HG03060 (cell line): Measurements from ENCODE around the gene PSMD11.

Source experiments
- ATAC-seq: cut with Tn5 transposase; IDR thresholded peaks from one replicate; pipeline ENCODE4 v1.9.1; 2021; ENCODE audit warnings: low read depth, moderate number of reproducible peaks; ENCODE audit not compliant: unreplicated experiment

The PSMD11 gene

GRCh38 chr17:32463304-32463703 is 19.0 kb downstream of the PSMD11 start:
- no peak for ATAC-seq

GRCh38 chr17:32464374-32464773 is 20.1 kb downstream of the PSMD11 start:
- no peak for ATAC-seq

GRCh38 chr17:32467949-32468348 is 23.6 kb downstream of the PSMD11 start:
- no peak for ATAC-seq

DNA sequence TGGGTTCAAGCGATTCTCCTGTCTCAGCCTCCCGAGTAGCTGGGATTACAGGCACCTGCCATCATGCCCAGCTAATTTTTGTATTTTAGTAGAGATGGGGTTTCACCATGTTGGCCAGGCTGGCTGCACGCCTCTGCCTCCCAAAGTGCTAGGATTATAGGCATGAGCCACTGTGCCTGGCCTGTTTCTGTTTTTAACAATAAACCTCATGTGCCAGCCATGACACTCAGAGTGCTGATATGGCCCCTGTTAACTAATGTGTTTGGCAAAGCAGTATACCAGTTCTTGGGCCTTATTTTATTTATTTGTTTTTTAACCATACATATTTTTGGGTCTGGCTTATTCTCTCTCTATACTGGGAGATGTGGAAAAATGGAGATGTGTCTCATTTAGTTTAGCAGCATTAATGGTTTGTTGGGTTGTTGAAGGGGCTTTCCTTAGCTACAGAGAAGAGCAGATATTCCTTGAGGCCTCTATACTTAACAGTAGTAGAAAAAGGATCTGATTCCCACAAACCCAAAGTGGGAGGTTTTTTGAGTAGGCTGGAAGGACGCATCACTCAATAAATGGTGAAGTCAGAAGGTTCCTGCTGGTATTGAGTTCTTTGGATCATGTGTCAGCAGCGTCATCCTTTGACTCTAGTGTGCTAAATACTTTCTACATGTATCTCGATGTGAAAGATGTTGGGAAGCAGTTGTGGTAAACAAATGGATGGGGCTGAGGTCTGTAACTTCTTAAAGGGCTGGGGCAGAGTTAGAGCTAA is 26.3 kb downstream of the PSMD11 start:
- ATAC-seq = no peak

- no peak for ATAC-seq
Observed at GRCh38 chr17:32471652-32472051, 27.3 kb downstream of the PSMD11 start.

DNA sequence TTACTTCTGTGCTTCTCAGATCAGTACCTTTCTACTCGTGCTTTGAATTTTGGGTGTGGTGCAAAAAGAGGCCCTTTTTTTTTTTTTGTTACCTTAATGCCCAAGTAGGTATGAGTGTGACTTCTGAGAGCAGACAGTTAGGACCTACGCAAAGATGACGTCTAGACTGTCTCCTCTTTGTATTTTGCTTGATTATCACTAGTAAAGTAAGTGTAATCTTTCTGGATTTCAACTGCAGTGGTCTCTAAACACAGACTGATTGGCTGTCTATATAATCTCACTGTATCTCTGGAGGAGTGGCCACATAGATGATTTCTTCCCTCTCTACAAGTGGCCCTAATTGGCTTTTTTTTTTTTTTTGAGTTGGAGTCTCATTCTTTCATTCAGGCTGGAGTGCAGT is 30.9 kb downstream of the PSMD11 start:
- ATAC-seq = no peak

DNA sequence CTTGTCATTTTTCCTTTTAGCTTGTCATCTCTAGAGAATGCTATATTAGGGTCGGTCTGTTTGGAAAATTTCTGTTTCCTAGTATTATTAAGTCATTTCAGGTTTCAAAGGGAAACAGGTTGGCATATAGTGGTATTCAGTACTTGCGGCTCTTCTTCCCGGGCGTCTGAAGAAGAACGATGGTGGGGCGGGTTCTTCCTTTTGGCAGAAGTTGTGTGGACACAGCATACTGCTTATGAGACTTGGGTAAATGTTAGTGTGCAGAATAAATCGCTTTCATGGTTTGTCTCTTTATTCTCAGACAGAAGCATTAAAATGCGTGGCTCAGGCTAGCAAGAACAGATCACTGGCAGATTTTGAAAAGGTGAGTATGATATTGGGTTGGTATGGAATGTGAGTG is 32.9 kb downstream of the PSMD11 start:
- no peak for ATAC-seq

- no peak for ATAC-seq
Observed at GRCh38 chr17:32479074-32479617, 34.8 kb downstream of the PSMD11 start.

DNA sequence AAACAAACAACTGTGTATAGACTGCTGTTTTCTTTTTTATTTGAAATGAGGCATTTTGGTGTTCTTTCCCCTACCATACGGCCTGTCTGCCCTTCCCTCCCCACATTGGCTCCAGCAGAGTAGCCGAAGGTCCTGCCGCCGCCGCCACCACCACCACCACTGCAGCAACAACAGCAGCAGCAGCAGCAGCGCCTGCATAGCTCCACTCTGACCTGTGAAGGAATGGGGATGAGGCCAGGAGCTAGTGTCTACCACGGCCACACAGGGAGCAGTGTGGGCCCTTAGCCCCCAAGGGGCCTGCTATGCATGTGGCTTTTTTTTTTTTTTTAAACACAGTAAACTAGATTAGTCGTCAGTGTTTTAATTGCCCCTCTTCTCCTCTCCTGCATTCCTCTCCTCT is 36.9 kb downstream of the PSMD11 start:
- no peak for ATAC-seq

DNA sequence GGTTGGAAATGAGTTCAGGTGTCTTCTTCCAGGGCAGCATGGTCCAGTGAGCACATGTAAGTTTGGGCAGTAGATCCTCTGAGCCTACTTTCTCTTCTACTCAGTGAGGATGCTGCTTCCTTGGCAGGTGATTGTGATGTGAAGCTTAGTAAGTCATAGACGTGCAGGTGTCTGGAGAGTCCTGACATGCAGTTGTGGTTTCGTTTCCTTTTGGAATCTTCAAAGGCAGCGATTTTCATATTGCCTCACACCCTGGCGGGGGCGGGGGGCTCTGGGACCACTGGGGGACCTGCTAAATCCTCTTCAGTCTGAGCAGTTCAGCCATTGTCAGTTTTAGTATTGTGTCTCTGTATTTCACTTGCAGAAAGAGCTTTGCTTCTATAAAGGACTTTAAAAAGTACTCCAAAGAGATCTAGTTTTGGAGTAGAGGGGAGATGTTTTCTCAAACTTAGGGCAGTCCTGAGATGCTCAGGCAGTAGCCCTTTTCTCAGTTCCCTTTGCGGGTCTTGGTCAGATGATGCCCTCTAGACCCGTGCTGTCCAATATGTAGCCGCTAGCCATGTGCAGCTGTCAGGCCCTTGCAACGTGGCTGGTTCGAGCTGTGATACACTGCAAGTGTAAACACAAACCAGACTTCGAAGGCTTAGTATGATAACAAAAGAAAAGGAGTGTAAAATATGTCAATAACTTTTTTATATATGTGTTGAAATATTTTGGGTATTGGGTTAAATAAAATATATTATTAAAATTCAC is 38.4 kb downstream of the PSMD11 start:
- ATAC-seq = no peak

GRCh38 chr17:32483451-32484019 is 39.2 kb downstream of the PSMD11 start:
- no peak for ATAC-seq

DNA sequence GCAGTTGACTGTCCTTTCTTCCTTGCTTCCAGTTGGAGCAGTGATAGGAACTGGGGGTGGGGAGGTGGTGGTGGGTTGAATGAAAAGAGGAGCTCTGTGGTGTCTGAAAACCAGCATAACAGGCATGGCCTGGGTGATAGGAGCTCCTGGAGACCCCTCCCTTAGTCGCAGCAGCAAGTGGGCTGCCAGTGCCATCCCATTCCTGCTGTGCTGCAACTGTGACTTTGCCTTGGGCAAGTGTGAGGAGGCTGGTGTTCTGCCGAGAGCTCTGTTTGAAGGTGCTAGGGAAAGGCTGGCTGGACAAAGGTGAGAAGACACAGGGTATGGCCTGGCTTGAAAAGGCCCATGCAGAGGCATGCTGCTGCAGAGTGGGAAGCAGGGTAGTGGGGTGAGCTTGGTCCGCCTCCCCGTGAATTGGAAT is 39.7 kb downstream of the PSMD11 start:
- no peak for ATAC-seq

- no peak for ATAC-seq
Observed at GRCh38 chr17:32484628-32485027, 40.3 kb downstream of the PSMD11 start.

GRCh38 chr17:32485261-32486110 is 41.2 kb downstream of the PSMD11 start:
- no peak for ATAC-seq

GRCh38 chr17:32486111-32486700 is 41.9 kb downstream of the PSMD11 start:
- no peak for ATAC-seq

DNA sequence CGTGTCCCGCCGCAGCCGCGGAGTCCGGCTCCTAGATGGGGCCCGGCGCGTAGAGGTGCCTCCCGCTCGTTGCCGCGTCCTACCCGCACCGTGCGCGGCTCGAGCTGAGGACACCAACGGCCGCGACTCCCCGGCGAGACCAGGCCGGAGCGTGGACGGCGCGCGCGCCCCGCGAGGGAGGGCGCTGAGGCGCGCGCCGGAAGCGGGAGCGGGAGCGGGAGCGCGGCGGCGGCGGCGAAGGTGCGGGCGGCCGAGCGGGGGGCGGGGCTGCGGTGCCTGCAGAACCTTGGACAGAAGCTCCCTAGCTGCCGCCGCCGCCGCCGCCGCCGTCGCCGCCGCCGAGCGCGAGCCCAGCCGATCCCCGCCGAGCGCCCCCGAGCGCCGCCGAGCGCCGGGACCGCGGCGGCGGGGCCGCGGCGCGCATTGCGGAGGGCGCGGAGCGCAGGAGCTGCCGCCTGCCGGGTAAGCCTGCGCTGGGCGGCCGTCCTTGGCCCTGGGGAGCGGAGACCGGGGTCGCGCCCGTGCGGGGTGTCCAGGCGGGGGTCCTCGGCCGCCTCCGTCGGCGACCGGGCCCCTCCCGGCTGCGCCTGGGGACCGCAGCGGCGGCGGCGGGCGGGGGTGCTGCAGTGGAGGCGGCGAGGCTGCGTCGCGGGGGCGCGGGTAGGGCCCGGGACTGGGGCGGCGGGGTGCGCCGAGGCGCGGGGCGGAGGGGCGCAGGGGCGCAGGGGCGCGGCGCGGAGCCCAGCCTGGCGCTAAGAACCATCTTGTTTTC is 42.6 kb downstream of the PSMD11 start, which contains the start of gene CDK5R1:
Gene CDK5R1 (plus strand): TSS at position 293 of the 772 bp plus-strand sequence. CDS start 628 bp downstream, outside the sequence.
- no peak for ATAC-seq

DNA sequence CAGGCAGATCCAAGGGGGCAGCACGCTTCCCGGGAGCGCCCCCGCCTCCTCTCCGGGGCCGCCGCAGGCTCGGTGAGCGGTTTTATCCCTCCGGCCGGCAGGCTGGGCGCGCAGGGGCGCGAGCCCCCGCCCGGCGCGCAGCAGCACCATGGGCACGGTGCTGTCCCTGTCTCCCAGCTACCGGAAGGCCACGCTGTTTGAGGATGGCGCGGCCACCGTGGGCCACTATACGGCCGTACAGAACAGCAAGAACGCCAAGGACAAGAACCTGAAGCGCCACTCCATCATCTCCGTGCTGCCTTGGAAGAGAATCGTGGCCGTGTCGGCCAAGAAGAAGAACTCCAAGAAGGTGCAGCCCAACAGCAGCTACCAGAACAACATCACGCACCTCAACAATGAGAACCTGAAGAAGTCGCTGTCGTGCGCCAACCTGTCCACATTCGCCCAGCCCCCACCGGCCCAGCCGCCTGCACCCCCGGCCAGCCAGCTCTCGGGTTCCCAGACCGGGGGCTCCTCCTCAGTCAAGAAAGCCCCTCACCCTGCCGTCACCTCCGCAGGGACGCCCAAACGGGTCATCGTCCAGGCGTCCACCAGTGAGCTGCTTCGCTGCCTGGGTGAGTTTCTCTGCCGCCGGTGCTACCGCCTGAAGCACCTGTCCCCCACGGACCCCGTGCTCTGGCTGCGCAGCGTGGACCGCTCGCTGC is 43.3 kb downstream of the PSMD11 start:
- ATAC-seq = no peak

- ATAC-seq = no peak
Observed at GRCh38 chr17:32488177-32488542, 43.9 kb downstream of the PSMD11 start.
